Natural killer cell treated with Interleukin-12 subunit alpha and Interleukin-12 subunit beta and Interleukin-15 and Interleukin-18, amount 100 ng/mL, for 72 hours (primary cell): Measurements from ENCODE around the gene FAM120C. TPM values are rescaled to one million over a fixed set of nuclear protein-coding genes. Genes with fewer than 3 reads are reported as not detected.
A peak's percentile ranks its signal among the peaks of the same experiment; 100 is the strongest.

Source experiments
- ATAC-seq, 2 donors: fragments of 150-1000 bp; cut with Tn5 transposase in 1 of 2; sonication (Bioruptor Pico), chemical (Tn5 transposase) in 1 of 2; 2 replicates each; pipeline ENCODE4 v1.10.0; 2021
- DNase-seq: peaks from one replicate; pipeline ENCODE4 v3.0.0; 2022; ENCODE audit warnings: low spot score
- H3K27ac Mint-ChIP-seq, 2 donors: 1 replicate in 1 of 2; 2 replicates in 1 of 2; pipeline ENCODE4 v1.8.0; 2022; ENCODE audit warnings: mixed read lengths in 2 of 2, mild to moderate bottlenecking in 1 of 2, moderate library complexity in 1 of 2
- H3K27me3 Mint-ChIP-seq, 2 donors: 1 replicate in 1 of 2; 2 replicates in 1 of 2; pipeline ENCODE4 v1.8.0; 2022; ENCODE audit warnings: mixed read lengths in 2 of 2
- H3K36me3 Mint-ChIP-seq: one replicate; pipeline ENCODE4 v1.8.0; 2022; ENCODE audit warnings: mixed read lengths
- H3K4me1 Mint-ChIP-seq, 2 donors: 1 replicate in 1 of 2; 2 replicates in 1 of 2; pipeline ENCODE4 v1.8.0; 2022; ENCODE audit warnings: low read depth in 2 of 2, mixed read lengths in 2 of 2, mild to moderate bottlenecking in 1 of 2
- H3K4me3 Mint-ChIP-seq: one replicate; pipeline ENCODE4 v1.8.0; 2022; ENCODE audit warnings: mixed read lengths
- H3K9me3 Mint-ChIP-seq: 2 replicates; pipeline ENCODE4 v1.8.0; 2022; ENCODE audit warnings: mixed read lengths
- total RNA-seq, 2 donors: library from RNA; stranded (reverse); gene quantifications; one replicate each; pipeline ENCODE4 v1.2.3, GENCODE V29; 2022

FAM120C gene
- total RNA-seq, 2 donors from 2014 or later, result 7.6 to 15.0 TPM

DNA sequence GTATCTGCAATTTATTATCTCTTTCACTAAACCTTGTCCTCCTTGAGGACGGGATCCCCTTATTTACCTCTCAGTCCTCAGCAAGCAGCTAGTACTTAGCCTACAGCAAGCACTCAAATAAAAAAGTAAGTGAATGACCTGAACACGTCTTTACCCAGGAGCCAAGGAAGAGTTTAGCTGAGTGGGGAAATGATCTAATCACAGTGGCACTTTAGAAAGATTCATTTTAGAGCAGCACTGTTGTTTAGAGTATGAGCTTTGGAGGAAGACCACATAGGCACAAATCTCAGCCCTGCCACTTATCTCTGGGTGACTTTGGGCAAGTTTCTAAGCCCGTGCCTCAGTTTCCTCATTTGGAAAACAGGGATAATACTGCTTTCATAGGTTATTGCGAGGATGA, 2.7 kb downstream of the FAM120C start:
- Mint-ChIP-seq H3K27me3 (peaks cover 0 to 6% of the 10 kb centered on the region in 2 donors), H3K36me3 (peaks cover 20% of the 10 kb centered on the region), H3K4me3 (peak overlapping the region; percentile 97), H3K27ac (peak overlapping the region; percentile 36 to 37), H3K4me1 (peaks cover 40 to 57% of the 10 kb centered on the region in 2 donors), H3K9me3 (no peaks in the 10 kb centered on the region)
- DNase-seq (no peak), ATAC-seq (no peak)

GRCh38 chrX:54178100-54178940, 4.7 kb downstream of the FAM120C start:
- no peak for DNase-seq
- H3K9me3 Mint-ChIP-seq, result no peaks in the 10 kb centered on the region
- peak overlapping the region; percentile 97 for H3K4me3 Mint-ChIP-seq
- peak overlapping the region; percentile 5 to 23 for H3K27ac Mint-ChIP-seq
- H3K4me1 Mint-ChIP-seq, result peaks cover 36 to 51% of the 10 kb centered on the region in 2 donors
- ATAC-seq, result peak in 1 of 2 donors; percentile 67
- peaks cover 0 to 6% of the 10 kb centered on the region in 2 donors for H3K27me3 Mint-ChIP-seq
- peaks cover 20% of the 10 kb centered on the region for H3K36me3 Mint-ChIP-seq

DNA sequence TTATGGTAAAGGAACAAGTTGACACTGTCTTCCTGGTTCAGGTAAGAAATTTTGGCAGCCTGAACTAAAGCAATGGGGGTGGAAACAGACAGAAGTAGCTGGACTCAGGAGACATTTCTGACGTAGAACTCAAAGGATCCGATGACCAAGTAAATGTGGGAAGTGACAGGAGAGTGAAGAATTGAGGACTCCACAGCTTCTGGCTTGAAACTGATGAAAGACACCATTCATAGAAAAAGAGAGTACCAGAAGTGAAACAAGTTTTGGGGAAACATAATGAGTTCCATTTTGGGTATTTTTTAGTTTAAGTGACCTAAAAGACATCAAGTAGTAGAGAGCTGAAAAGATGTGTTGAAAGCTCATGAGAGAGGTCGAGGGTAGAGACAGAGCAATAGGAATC, 5.7 kb downstream of the FAM120C start:
- no peak for DNase-seq
- H3K27ac Mint-ChIP-seq, result peak overlapping the region; percentile 5 to 23
- peaks cover 0 to 6% of the 10 kb centered on the region in 2 donors for H3K27me3 Mint-ChIP-seq
- H3K4me3 Mint-ChIP-seq, result peak overlapping the region; percentile 75
- H3K36me3 Mint-ChIP-seq, result peaks cover 20% of the 10 kb centered on the region
- peaks cover 36 to 50% of the 10 kb centered on the region in 2 donors for H3K4me1 Mint-ChIP-seq
- ATAC-seq, result no peak
- no peaks in the 10 kb centered on the region for H3K9me3 Mint-ChIP-seq

GRCh38 chrX:54173791-54174190, 9.3 kb downstream of the FAM120C start:
- no peaks in the 10 kb centered on the region for H3K9me3 Mint-ChIP-seq
- peaks cover 12 to 19% of the 10 kb centered on the region in 2 donors for H3K4me1 Mint-ChIP-seq
- H3K36me3 Mint-ChIP-seq, result peaks cover 5% of the 10 kb centered on the region
- peaks cover 0 to 3% of the 10 kb centered on the region in 2 donors for H3K27me3 Mint-ChIP-seq
- ATAC-seq, result no peak
- no peak overlapping the region for H3K27ac Mint-ChIP-seq
- no peak overlapping the region for H3K4me3 Mint-ChIP-seq
- DNase-seq, result no peak

- H3K4me1 Mint-ChIP-seq, result peaks cover 6 to 10% of the 10 kb centered on the region in 2 donors
- DNase-seq (no peak), ATAC-seq (no peak)
- H3K27ac Mint-ChIP-seq, result no peak overlapping the region
- H3K9me3 Mint-ChIP-seq, result no peaks in the 10 kb centered on the region
- peaks cover 0 to 3% of the 10 kb centered on the region in 2 donors for H3K27me3 Mint-ChIP-seq
- H3K36me3 Mint-ChIP-seq, result peaks cover 3% of the 10 kb centered on the region
- no peak overlapping the region for H3K4me3 Mint-ChIP-seq
Measured at GRCh38 chrX:54172455-54172854, 10.6 kb downstream of the FAM120C start.

GRCh38 chrX:54171527-54172250, 11.4 kb downstream of the FAM120C start:
- DNase-seq (no peak), ATAC-seq (no peak)
- Mint-ChIP-seq H3K4me1 (peaks cover 2 to 5% of the 10 kb centered on the region in 2 donors), H3K9me3 (no peaks in the 10 kb centered on the region), H3K4me3 (no peak overlapping the region), H3K36me3 (no peaks in the 10 kb centered on the region), H3K27me3 (peaks cover 0 to under 1% of the 10 kb centered on the region in 2 donors), H3K27ac (no peak overlapping the region)

GRCh38 chrX:54171091-54171490, 12.0 kb downstream of the FAM120C start:
- ATAC-seq (no peak), DNase-seq (no peak)
- H3K27me3 Mint-ChIP-seq, result no peaks in the 10 kb centered on the region
- H3K4me3 Mint-ChIP-seq, result no peak overlapping the region
- no peaks in the 10 kb centered on the region for H3K36me3 Mint-ChIP-seq
- H3K4me1 Mint-ChIP-seq, result peaks cover 0 to 3% of the 10 kb centered on the region in 2 donors
- no peaks in the 10 kb centered on the region for H3K9me3 Mint-ChIP-seq
- no peak overlapping the region for H3K27ac Mint-ChIP-seq

DNA sequence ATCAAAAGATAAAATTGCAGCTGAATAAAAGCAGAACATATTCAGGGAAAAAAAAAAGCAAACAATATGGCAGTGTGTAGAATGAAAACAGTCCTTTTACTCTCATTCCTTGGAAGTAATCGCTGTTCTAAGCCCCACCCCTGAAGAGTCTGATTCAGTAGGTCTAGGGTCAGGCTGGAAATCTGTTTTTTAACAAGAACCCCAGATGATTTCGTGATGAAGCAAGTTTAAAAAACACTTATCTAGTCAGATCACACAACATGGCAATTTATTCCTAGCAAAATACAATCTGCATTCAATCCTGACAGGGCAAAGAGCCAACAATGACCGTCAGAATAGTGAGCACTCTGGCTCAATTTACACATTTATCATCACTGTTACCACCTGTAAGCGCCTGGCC, 16.1 kb downstream of the FAM120C start:
- ATAC-seq (no peak), DNase-seq (no peak)
- Mint-ChIP-seq H3K4me3 (no peak overlapping the region), H3K36me3 (no peaks in the 10 kb centered on the region), H3K27ac (no peak overlapping the region), H3K4me1 (peaks cover 0 to 3% of the 10 kb centered on the region in 2 donors), H3K27me3 (peaks cover 0 to 5% of the 10 kb centered on the region in 2 donors), H3K9me3 (no peaks in the 10 kb centered on the region)

- ATAC-seq, result no peak
- Mint-ChIP-seq H3K4me1 (peaks cover 3 to 4% of the 10 kb centered on the region in 2 donors), H3K27ac (no peak overlapping the region), H3K9me3 (no peaks in the 10 kb centered on the region), H3K36me3 (peaks cover 5% of the 10 kb centered on the region), H3K27me3 (peaks cover 0 to 5% of the 10 kb centered on the region in 2 donors), H3K4me3 (no peak overlapping the region)
- DNase-seq, result no peak
Measured at GRCh38 chrX:54157561-54157960, 25.5 kb downstream of the FAM120C start.

- Mint-ChIP-seq H3K4me3 (no peak overlapping the region), H3K36me3 (no peaks in the 10 kb centered on the region), H3K27ac (no peak overlapping the region), H3K27me3 (peaks cover 0 to 3% of the 10 kb centered on the region in 2 donors), H3K9me3 (no peaks in the 10 kb centered on the region), H3K4me1 (no peaks in the 10 kb centered on the region)
- DNase-seq, result no peak
- ATAC-seq, result no peak
Measured at GRCh38 chrX:54134269-54134668, 48.8 kb downstream of the FAM120C start.

DNA sequence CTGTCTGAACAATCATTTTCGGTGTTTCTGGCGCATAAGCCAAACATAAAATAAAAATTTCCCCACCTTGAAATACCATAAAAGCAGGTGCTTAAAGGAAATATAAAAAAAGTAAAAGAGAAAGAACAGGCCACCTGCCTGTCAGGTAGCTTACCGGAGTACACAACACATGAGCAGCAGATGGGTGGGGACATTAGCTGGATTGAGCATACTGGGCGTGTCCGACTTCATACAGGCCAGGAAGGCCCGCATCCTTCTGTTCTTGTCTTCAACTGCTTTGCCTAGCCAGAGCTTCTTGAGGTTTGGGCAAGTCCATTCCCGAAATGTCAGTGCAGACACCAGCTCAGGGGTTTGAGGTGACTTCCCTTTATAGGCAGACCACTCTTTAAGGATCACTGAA, 66.7 kb downstream of the FAM120C start:
- Mint-ChIP-seq H3K27me3 (no peaks in the 10 kb centered on the region), H3K27ac (no peak overlapping the region), H3K4me3 (no peak overlapping the region), H3K4me1 (no peaks in the 10 kb centered on the region), H3K9me3 (no peaks in the 10 kb centered on the region), H3K36me3 (no peaks in the 10 kb centered on the region)
- ATAC-seq (no peak), DNase-seq (no peak)

- Mint-ChIP-seq H3K36me3 (no peaks in the 10 kb centered on the region), H3K9me3 (no peaks in the 10 kb centered on the region), H3K4me1 (no peaks in the 10 kb centered on the region), H3K27ac (no peak overlapping the region), H3K27me3 (no peaks in the 10 kb centered on the region), H3K4me3 (no peak overlapping the region)
- ATAC-seq, result no peak
- DNase-seq, result no peak
Measured at GRCh38 chrX:54093571-54093970, 89.5 kb downstream of the FAM120C start.

- Mint-ChIP-seq H3K4me3 (no peak overlapping the region), H3K36me3 (no peaks in the 10 kb centered on the region), H3K4me1 (no peaks in the 10 kb centered on the region)
Measured at GRCh38 chrX:54093159-54093558, 89.9 kb downstream of the FAM120C start.

GRCh38 chrX:54090880-54091279, 92.2 kb downstream of the FAM120C start:
- Mint-ChIP-seq H3K27ac (no peak overlapping the region), H3K36me3 (no peaks in the 10 kb centered on the region), H3K4me3 (no peak overlapping the region), H3K27me3 (no peaks in the 10 kb centered on the region), H3K4me1 (no peaks in the 10 kb centered on the region), H3K9me3 (no peaks in the 10 kb centered on the region)
- no peak for DNase-seq
- no peak for ATAC-seq

More at GRCh38 chrX:54093159-54093558, 89.9 kb downstream of the FAM120C start:
- Mint-ChIP-seq H3K27me3 (no peaks in the 10 kb centered on the region), H3K27ac (no peak overlapping the region), H3K9me3 (no peaks in the 10 kb centered on the region)
- DNase-seq (no peak), ATAC-seq (no peak)
